Nephron (organoid): ENCODE data around the gene BRME1.

Experiments
- H3K27ac Mint-ChIP-seq, 3 experiments: 2 replicates each; pipeline ENCODE4 v1.8.0; 2020; ENCODE audit warnings: mixed read lengths in 3 of 3, mild to moderate bottlenecking in 2 of 3, moderate library complexity in 1 of 3
- H3K27me3 Mint-ChIP-seq: 2 replicates; pipeline ENCODE4 v1.8.0; 2021; ENCODE audit warnings: low read depth, mild to moderate bottlenecking, moderate library complexity, mixed read lengths
- H3K36me3 Mint-ChIP-seq: 2 replicates; pipeline ENCODE4 v1.8.0; 2020; ENCODE audit warnings: low read depth, mixed read lengths
- H3K4me1 Mint-ChIP-seq: 2 replicates; pipeline ENCODE4 v1.8.0; 2020; ENCODE audit warnings: mixed read lengths
- H3K4me3 Mint-ChIP-seq, 3 experiments: 2 replicates each; pipeline ENCODE4 v1.8.0; 2020; ENCODE audit warnings: mild to moderate bottlenecking in 3 of 3, mixed read lengths in 3 of 3, moderate library complexity in 2 of 3
- H3K9me3 Mint-ChIP-seq: 2 replicates; pipeline ENCODE4 v1.8.0; 2020; ENCODE audit warnings: mixed read lengths
- TF ChIP-seq, protein P1 (sequence below), 3 experiments: fragments of 200-600 bp; sonication (generic); IDR thresholded peaks; one replicate each; pipeline ENCODE4 v1.5.0; 2021; ENCODE audit warnings: antibody characterized with exemption in 3 of 3; ENCODE audit not compliant: unreplicated experiment in 3 of 3

The BRME1 gene

DNA sequence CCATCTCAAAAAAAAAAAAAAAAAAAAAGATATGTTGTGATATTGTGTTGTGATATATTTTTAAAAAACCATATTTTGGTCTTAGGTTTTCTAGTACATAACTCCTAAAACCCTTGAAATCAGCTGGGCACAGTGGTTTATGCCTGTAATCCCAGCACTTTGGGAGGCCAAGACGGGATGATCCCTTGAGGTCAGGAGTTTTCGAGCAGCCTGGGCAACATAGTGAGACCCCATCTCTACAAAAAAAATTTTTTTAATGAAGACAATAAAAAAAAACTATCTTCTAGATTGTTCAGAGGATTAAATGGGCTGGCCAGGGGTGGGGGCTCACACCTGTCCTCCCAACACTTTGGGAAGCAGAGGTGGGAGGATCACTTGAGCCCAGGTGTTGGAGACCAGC is 45.1 kb upstream of the BRME1 start:
- TF ChIP-seq, protein P1, sequence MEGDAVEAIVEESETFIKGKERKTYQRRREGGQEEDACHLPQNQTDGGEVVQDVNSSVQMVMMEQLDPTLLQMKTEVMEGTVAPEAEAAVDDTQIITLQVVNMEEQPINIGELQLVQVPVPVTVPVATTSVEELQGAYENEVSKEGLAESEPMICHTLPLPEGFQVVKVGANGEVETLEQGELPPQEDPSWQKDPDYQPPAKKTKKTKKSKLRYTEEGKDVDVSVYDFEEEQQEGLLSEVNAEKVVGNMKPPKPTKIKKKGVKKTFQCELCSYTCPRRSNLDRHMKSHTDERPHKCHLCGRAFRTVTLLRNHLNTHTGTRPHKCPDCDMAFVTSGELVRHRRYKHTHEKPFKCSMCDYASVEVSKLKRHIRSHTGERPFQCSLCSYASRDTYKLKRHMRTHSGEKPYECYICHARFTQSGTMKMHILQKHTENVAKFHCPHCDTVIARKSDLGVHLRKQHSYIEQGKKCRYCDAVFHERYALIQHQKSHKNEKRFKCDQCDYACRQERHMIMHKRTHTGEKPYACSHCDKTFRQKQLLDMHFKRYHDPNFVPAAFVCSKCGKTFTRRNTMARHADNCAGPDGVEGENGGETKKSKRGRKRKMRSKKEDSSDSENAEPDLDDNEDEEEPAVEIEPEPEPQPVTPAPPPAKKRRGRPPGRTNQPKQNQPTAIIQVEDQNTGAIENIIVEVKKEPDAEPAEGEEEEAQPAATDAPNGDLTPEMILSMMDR (IDR thresholded peaks at IDR 0.05; ENCODE audit: unreplicated experiment in 3 of 3), result no peak
- H3K27ac Mint-ChIP-seq, result no peak overlapping the region
- peaks cover 4% of the 10 kb centered on the region for H3K27me3 Mint-ChIP-seq
- H3K4me3 Mint-ChIP-seq, result no peak overlapping the region
- H3K9me3 Mint-ChIP-seq, result no peaks in the 10 kb centered on the region
- H3K36me3 Mint-ChIP-seq, result peaks cover 3% of the 10 kb centered on the region
- H3K4me1 Mint-ChIP-seq, result peaks cover 4% of the 10 kb centered on the region

DNA sequence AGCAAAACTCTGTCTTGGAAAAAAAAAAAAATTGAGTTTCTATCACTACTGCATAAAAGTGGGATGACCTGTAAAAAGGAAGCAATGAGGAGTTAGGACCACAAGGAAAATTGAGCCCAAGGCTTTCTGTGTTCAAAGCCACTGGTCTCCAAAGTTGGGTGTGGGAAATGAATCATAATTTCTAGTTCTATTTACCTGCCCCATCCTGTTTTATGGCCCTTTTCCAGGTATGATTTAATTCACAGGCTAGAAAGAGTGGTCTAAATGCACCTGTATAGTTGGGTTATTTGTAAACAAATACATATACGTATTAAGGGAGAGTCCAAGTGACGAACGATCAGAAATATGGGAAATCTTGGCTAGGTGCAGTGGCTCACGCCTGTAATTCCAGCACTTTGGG is 40.5 kb upstream of the BRME1 start:
- Mint-ChIP-seq H3K4me1 (no peaks in the 10 kb centered on the region), H3K4me3 (no peak overlapping the region), H3K36me3 (no peaks in the 10 kb centered on the region), H3K27me3 (peaks cover 13% of the 10 kb centered on the region), H3K27ac (no peak overlapping the region), H3K9me3 (no peaks in the 10 kb centered on the region)
- TF ChIP-seq, protein P1 (IDR thresholded peaks at IDR 0.05; ENCODE audit: unreplicated experiment in 3 of 3), result no peak

- Mint-ChIP-seq H3K27me3 (peaks cover 29% of the 10 kb centered on the region), H3K9me3 (no peaks in the 10 kb centered on the region), H3K27ac (no peak overlapping the region)
Observed at GRCh38 chr19:13942023-13942684, 36.2 kb upstream of the BRME1 start.

DNA sequence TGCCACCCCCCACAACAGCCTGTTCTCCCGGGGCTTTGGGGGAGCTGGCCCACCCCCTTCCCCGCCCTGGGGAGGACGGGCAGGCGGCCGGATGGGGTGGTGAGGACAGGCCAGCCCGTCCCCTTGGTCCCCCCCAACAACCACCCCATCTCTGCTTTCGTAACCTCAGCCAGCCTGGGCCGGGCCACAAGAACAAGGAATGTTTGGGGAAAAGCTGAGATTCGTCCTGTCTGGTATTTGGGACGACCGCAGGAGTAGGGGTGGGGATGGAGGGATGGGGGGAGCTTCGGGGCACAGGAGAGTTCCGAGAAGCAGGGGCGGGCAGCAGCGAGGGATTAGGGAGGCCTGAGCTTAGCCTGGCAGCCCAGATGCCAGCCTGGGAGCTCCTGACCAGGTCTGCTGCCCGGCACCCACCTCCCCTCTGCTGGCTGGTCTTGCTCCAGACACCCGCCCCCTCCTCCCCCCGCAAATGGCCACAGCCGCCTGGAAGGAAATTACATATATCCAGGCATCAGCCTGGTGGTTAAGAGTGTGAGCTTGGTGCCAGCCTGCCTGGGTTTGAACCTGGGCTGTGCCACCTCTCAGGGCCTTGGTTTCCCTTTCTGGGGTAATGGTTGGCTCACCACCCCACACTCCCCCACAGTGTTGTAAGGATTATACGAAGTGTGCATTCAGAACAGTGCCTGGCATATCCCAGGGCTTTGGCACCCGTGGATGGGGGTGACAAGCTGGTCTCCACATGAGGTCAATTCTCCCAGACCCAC is 32.6 kb upstream of the BRME1 start, which contains the start of gene PODNL1:
TSS of gene PODNL1 (minus strand) at position 117 of the 764 bp plus-strand sequence. CDS start 236 bp downstream, outside the sequence.
- no peaks in the 10 kb centered on the region for H3K9me3 Mint-ChIP-seq
- no peak within 1 kb of the TSS for H3K27ac Mint-ChIP-seq

More at GRCh38 chr19:13942023-13942684, 36.2 kb upstream of the BRME1 start:
- Mint-ChIP-seq H3K36me3 (no peaks in the 10 kb centered on the region), H3K4me1 (no peaks in the 10 kb centered on the region), H3K4me3 (no peak overlapping the region)
- TF ChIP-seq, protein P1 (IDR thresholded peaks at IDR 0.05; ENCODE audit: unreplicated experiment in 3 of 3), result no peak

DNA sequence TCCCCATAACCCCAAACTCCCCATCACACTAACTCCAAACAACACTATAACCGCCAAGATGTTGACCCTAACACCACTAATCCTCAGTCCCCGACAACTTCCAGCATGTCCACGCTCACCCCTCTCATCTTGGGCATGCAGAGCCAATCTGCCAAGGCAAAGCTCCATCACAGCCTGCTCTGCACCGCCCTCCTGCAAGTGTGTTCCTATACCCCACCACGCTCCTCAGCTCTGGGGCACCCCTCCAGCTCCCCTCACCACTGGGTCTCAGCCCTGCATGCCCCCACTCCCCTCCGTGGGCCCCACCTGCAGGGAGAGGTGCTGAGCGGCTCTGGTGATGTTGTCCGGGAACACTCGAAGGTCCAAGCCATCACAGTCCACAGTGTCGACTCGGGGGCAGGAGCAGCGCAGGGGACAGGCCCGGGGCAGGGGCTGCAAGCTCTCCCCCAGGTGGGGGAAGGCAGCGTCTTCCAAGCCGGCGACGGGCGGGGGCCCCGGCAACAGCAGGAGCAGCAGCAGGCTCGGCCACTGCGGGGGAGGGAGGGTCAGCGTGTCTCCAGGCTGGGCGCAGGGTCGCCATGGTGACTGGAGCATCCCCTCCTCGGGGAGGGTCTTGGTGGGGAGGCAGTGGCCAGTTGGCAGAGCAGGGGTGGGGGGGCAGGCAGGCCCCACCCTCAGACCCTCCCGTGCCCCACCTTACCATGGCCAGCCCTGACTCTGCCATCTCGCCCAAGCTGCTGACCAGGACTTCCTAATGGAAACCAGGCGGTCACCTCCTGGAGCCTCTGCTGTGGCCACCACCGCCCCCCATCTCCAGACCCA is 31.8 kb upstream of the BRME1 start:
- Mint-ChIP-seq H3K36me3 (no peaks in the 10 kb centered on the region), H3K4me3 (peak overlapping the region in 1 of 3 experiments; percentile 11), H3K4me1 (peaks cover 5% of the 10 kb centered on the region), H3K27me3 (peaks cover 17% of the 10 kb centered on the region), H3K27ac (no peak overlapping the region), H3K9me3 (no peaks in the 10 kb centered on the region)
- TF ChIP-seq, protein P1 (IDR thresholded peaks at IDR 0.05; ENCODE audit: unreplicated experiment in 3 of 3), result no peak

More for the DNA sequence above, 32.6 kb upstream of the BRME1 start, which contains the start of gene PODNL1:
- H3K36me3 Mint-ChIP-seq, result no peaks in the 10 kb centered on the region
- H3K4me3 Mint-ChIP-seq, result peak within 1 kb of the TSS in 1 of 3 experiments; percentile 11
- TF ChIP-seq, protein P1 (IDR thresholded peaks at IDR 0.05; ENCODE audit: unreplicated experiment in 3 of 3), result no peak
- H3K27me3 Mint-ChIP-seq, result peaks cover 20% of the 10 kb centered on the region
- H3K4me1 Mint-ChIP-seq, result peaks cover 5% of the 10 kb centered on the region
